Measurements from ENCODE around the gene SLC7A6OS.

SLC7A6OS gene

GRCh38 chr16:68249371-68249770 is 61.4 kb downstream of the SLC7A6OS start:
- no peak for DNase-seq
